ENCODE measurements around the gene PLAU. TPM values are rescaled to one million over a fixed set of nuclear protein-coding genes. Genes with fewer than 3 reads are reported as not detected.

Gene PLAU
- total and polyA plus RNA-seq, 10 of the 15 experiments (the other 5 are each of a cell fraction or from before 2014, with no cell fraction given), result 2.5 to 20.9 (median 11.5) TPM

DNA sequence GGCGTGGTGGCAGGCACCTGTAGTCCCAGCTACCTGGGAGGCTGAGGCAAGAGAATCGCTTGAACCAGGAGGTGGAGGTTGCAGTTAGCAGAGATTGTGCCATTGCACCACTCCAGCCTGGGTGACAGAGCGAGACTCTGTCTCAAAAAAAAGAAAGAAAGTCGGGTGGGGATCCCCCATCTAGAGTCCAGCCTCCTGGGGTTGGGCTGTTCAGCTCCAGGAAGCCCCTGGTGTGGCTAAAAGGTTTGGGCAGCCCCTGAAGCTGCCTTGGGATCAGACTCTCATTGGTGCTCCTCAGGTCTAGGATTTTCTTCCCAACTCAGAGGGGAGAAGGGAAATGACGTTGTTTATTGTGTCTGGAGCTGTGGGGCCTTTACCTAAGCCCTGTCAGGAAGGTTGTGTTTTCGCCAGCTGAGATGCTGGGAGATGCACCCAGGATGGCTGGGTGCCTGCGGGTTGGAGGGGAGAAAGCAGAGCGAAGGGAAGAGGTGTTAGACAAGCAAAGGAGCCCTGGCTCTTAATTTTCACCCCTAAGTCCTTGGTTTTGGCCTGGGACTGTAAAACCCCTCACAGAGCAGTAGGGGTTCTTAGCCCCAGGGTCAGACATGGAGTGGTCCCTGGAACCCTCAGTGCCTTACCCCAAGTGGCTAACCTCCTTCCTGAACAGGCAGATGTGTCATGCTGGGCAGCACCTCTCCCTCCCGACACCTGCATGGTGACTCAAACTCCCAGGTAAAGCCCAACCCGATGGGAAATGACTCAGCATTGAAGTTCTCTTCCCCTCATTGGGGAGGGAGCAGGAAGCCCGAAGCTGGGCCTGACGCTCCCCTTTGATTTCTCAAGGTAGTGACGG lies 21.1 kb downstream of the PLAU start (continued):
- TF ChIP-seq RAD51 (IDR thresholded peaks at IDR 0.05) (no peak), FOS (IDR thresholded peaks at IDR 0.05; ENCODE audit: borderline replicate concordance, extremely low read depth, insufficient read length) (no peak), RFX5 (IDR thresholded peaks at IDR 0.05; ENCODE audit: low read depth, low read length) (no peak), HDGF (IDR thresholded peaks at IDR 0.05) (no peak), TARDBP (IDR thresholded peaks at IDR 0.05; ENCODE audit: borderline replicate concordance) (no peak), NR2F1 (conservative IDR thresholded peaks at IDR 0.05) (no peak), SMAD5 (IDR thresholded peaks at IDR 0.05; ENCODE audit: low read depth) (no peak), YBX1 (IDR thresholded peaks at IDR 0.05) (no peak), CBFB (IDR thresholded peaks at IDR 0.05; ENCODE audit: low read depth) (no peak), ZBED1 (IDR thresholded peaks at IDR 0.05; ENCODE audit: borderline replicate concordance) (peak; percentile 49; the same call in 1 of the 2 replicates), MTA3 (IDR thresholded peaks at IDR 0.05; ENCODE audit: borderline replicate concordance, low read length) (no peak), YY1 (IDR thresholded peaks at IDR 0.05; ENCODE audit: low read depth, low read length) (0 out of 2 replicates have a peak, but pooled peaks have one; percentile 1), ETV6 (conservative IDR thresholded peaks at IDR 0.05 in 1 of 2, IDR thresholded peaks at IDR 0.05 in 1 of 2; ENCODE audit: borderline replicate concordance in 1 of 2, low read depth in 1 of 2) (peak in 1 of 2 experiments; percentile 69; a peak in 1 of 4 replicates)
- TF ChIP-seq, protein P1, sequence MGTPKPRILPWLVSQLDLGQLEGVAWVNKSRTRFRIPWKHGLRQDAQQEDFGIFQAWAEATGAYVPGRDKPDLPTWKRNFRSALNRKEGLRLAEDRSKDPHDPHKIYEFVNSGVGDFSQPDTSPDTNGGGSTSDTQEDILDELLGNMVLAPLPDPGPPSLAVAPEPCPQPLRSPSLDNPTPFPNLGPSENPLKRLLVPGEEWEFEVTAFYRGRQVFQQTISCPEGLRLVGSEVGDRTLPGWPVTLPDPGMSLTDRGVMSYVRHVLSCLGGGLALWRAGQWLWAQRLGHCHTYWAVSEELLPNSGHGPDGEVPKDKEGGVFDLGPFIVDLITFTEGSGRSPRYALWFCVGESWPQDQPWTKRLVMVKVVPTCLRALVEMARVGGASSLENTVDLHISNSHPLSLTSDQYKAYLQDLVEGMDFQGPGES (IDR thresholded peaks at IDR 0.05), result no peak
- TF ChIP-seq, protein P2, sequence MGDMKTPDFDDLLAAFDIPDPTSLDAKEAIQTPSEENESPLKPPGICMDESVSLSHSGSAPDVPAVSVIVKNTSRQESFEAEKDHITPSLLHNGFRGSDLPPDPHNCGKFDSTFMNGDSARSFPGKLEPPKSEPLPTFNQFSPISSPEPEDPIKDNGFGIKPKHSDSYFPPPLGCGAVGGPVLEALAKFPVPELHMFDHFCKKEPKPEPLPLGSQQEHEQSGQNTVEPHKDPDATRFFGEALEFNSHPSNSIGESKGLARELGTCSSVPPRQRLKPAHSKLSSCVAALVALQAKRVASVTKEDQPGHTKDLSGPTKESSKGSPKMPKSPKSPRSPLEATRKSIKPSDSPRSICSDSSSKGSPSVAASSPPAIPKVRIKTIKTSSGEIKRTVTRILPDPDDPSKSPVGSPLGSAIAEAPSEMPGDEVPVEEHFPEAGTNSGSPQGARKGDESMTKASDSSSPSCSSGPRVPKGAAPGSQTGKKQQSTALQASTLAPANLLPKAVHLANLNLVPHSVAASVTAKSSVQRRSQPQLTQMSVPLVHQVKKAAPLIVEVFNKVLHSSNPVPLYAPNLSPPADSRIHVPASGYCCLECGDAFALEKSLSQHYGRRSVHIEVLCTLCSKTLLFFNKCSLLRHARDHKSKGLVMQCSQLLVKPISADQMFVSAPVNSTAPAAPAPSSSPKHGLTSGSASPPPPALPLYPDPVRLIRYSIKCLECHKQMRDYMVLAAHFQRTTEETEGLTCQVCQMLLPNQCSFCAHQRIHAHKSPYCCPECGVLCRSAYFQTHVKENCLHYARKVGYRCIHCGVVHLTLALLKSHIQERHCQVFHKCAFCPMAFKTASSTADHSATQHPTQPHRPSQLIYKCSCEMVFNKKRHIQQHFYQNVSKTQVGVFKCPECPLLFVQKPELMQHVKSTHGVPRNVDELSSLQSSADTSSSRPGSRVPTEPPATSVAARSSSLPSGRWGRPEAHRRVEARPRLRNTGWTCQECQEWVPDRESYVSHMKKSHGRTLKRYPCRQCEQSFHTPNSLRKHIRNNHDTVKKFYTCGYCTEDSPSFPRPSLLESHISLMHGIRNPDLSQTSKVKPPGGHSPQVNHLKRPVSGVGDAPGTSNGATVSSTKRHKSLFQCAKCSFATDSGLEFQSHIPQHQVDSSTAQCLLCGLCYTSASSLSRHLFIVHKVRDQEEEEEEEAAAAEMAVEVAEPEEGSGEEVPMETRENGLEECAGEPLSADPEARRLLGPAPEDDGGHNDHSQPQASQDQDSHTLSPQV (IDR thresholded peaks at IDR 0.05), result no peak
- TF ChIP-seq, protein P3, sequence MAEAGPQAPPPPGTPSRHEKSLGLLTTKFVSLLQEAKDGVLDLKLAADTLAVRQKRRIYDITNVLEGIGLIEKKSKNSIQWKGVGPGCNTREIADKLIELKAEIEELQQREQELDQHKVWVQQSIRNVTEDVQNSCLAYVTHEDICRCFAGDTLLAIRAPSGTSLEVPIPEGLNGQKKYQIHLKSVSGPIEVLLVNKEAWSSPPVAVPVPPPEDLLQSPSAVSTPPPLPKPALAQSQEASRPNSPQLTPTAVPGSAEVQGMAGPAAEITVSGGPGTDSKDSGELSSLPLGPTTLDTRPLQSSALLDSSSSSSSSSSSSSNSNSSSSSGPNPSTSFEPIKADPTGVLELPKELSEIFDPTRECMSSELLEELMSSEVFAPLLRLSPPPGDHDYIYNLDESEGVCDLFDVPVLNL (IDR thresholded peaks at IDR 0.05; ENCODE audit: low read depth, low read length), result no peak
- TF ChIP-seq, protein P4, sequence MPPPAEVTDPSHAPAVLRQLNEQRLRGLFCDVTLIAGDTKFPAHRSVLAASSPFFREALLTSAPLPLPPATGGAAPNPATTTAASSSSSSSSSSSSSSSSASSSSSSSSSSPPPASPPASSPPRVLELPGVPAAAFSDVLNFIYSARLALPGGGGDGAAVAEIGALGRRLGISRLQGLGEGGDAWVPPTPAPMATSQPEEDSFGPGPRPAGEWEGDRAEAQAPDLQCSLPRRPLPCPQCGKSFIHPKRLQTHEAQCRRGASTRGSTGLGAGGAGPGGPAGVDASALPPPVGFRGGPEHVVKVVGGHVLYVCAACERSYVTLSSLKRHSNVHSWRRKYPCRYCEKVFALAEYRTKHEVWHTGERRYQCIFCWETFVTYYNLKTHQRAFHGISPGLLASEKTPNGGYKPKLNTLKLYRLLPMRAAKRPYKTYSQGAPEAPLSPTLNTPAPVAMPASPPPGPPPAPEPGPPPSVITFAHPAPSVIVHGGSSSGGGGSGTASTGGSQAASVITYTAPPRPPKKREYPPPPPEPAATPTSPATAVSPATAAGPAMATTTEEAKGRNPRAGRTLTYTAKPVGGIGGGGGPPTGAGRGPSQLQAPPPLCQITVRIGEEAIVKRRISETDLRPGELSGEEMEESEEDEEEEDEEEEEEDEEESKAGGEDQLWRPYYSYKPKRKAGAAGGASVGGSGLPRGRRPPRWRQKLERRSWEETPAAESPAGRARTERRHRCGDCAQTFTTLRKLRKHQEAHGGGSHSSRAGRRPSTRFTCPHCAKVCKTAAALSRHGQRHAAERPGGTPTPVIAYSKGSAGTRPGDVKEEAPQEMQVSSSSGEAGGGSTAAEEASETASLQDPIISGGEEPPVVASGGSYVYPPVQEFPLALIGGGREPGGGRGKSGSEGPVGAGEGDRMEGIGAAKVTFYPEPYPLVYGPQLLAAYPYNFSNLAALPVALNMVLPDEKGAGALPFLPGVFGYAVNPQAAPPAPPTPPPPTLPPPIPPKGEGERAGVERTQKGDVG (CRISPR knock-in tag; IDR thresholded peaks at IDR 0.05), result no peak

Data from GM12878 (cell line).